Lung (tissue), 16 donors: ENCODE data around the gene ANAPC5. TPM values are rescaled to one million over a fixed set of nuclear protein-coding genes. Genes with fewer than 3 reads are reported as not detected.
A peak's percentile ranks its signal among the peaks of the same experiment; 100 is the strongest.

Experiments
- ATAC-seq: fragments of 200-7000 bp; cut with Tn5 transposase; one replicate; pipeline ENCODE4 v1.9.1; 2020; ENCODE audit warnings: moderate number of reproducible peaks; ENCODE audit not compliant: insufficient read depth, low FRiP score
- DNase-seq, 3 donors: peaks; one replicate each; pipeline ENCODE4 v3.0.0-alpha.2; 2013 to 2017
- H3K27ac ChIP-seq, 2 donors: one replicate each; pipeline ENCODE4 v1.5.1; 2013; ENCODE audit warnings: mild to moderate bottlenecking in 2 of 2, moderate library complexity in 2 of 2, control low read depth in 1 of 2, inconsistent platforms in 1 of 2, low read depth in 1 of 2, low read length in 1 of 2
- H3K27me3 ChIP-seq, 3 donors: one replicate each; pipeline ENCODE4 v1.5.1; 2013; ENCODE audit warnings: low read length in 2 of 3; ENCODE audit not compliant: control insufficient read depth in 3 of 3, insufficient read depth in 3 of 3
- H3K36me3 ChIP-seq, 4 donors: one replicate each; pipeline ENCODE4 v1.5.1; 2013; ENCODE audit warnings: low read length in 4 of 4, mild to moderate bottlenecking in 1 of 4, moderate library complexity in 1 of 4; ENCODE audit not compliant: control insufficient read depth in 4 of 4, insufficient read depth in 4 of 4
- H3K4me1 ChIP-seq, 5 donors: one replicate each; pipeline ENCODE4 v1.5.1; 2013; ENCODE audit warnings: low read length in 5 of 5, mild to moderate bottlenecking in 2 of 5, moderate library complexity in 1 of 5; ENCODE audit not compliant: control insufficient read depth in 5 of 5, insufficient read depth in 5 of 5
- H3K4me3 ChIP-seq: one replicate; pipeline ENCODE4 v1.5.1; 2013; ENCODE audit warnings: mild to moderate bottlenecking, control low read depth, moderate library complexity
- H3K9ac ChIP-seq, 2 donors: one replicate each; pipeline ENCODE4 v1.5.1; 2013; ENCODE audit warnings: low read length in 2 of 2, control low read depth in 1 of 2; ENCODE audit not compliant: insufficient read depth in 1 of 2
- H3K9me3 ChIP-seq, 4 donors: one replicate each; pipeline ENCODE4 v1.5.1; 2013; ENCODE audit warnings: low read length in 3 of 4, mild to moderate bottlenecking in 1 of 4, moderate library complexity in 1 of 4; ENCODE audit not compliant: control insufficient read depth in 4 of 4, insufficient read depth in 3 of 4
- CTCF ChIP-seq: IDR thresholded peaks from 2 replicates; pipeline ENCODE4 v1.5.1; 2012; ENCODE audit warnings: mild to moderate bottlenecking; ENCODE audit errors: control extremely low read depth, extremely low read depth
- WGBS, 2 donors: extraction: QIAGEN DNeasy Blood & Tissue Kit; methylation state at CpG; one replicate each; pipeline ENCODE4 v1.1.7; 2013; 5-methylcytosine and 5-hydroxymethylcytosine counted together
- long read RNA-seq, 5 donors: transcript quantifications; one replicate each; lab custom pipeline, GENCODE V29; 2026
- polyA plus RNA-seq, 2 donors: library from polyadenylated mRNA; stranded (reverse); fragments of 200-250 nt; gene quantifications; one replicate each; pipeline ENCODE4 v1.2.1, GENCODE V29; 2013
- total RNA-seq, 2 donors: library from RNA; depleted of rRNA in 1 of 2; stranded (reverse); fragments of >200 nt in 1 of 2; gene quantifications; one replicate each; pipeline ENCODE4 v1.2.1, GENCODE V29; 2014 to 2021
- donor health status: control.
- donor health status: control.
- donor health status: Bipolar disorder and iron deficiency.
- donor health status: healthy.
- donor health status: DM: yes; HTN: yes; CAD: no.

The ANAPC5 gene
- total RNA-seq (100 to 1,000 TPM in 1 of 2 donors, 10 to 100 TPM in 1; 95.5 to 164 TPM), polyA plus RNA-seq (10 to 100 TPM; 80.9 to 83.1 TPM)
- long read RNA-seq, donor 1, transcript ANAPC5-218 (17 exons, 2,400 nt) = minor isoform, 8 of 39 reads
- long read RNA-seq, donor 1, transcript ANAPC5-201 (17 exons, 2,513 nt) = major isoform, 10 of 39 reads
- long read RNA-seq, donor 1, partial matches to known transcripts = 16 of 39 reads
- long read RNA-seq, donor 1, other reads (novel, unspliced or antisense) = 0 of 39 reads
- long read RNA-seq, donor 2, partial matches to known transcripts = 29 of 33 reads
- long read RNA-seq, donor 2, other reads (novel, unspliced or antisense) = 0 of 33 reads
- long read RNA-seq, donor 3, partial matches to known transcripts = 6 of 16 reads
- long read RNA-seq, donor 3, other reads (novel, unspliced or antisense) = 0 of 16 reads
- long read RNA-seq, donor 4, transcript ANAPC5-203 (2 exons, 1,141 nt) = major isoform, 6 of 26 reads
- long read RNA-seq, donor 4, partial matches to known transcripts = 17 of 26 reads
- long read RNA-seq, donor 4, other reads (novel, unspliced or antisense) = 0 of 26 reads
- long read RNA-seq, donor 5, transcript ANAPC5-203 (2 exons, 1,141 nt) = major isoform, 9 of 92 reads
- long read RNA-seq, donor 5, transcript ANAPC5-201 (17 exons, 2,513 nt) = minor isoform, 7 of 92 reads
- long read RNA-seq, donor 5, transcript ANAPC5-218 (17 exons, 2,400 nt) = minor isoform, 6 of 92 reads
- long read RNA-seq, donor 5, partial matches to known transcripts = 66 of 92 reads
- long read RNA-seq, donor 5, other reads (novel, unspliced or antisense) = 0 of 92 reads

- Histone ChIP-seq H3K27me3 (no peaks in the 10 kb centered on the region), H3K4me3 (peak within 1 kb of the TSS; percentile 74), H3K9me3 (no peaks in the 10 kb centered on the region), H3K4me1 (peaks cover 0 to 5% (median 4%) of the 10 kb centered on the region in 5 donors), H3K36me3 (no peaks in the 10 kb centered on the region), H3K9ac (peak within 1 kb of the TSS; percentile 79 to 90), H3K27ac (peak within 1 kb of the TSS; percentile 78 to 95)
- 0% methylated on average over 48 to 49 of the region's 49 CpGs for WGBS, 2 donors
- TF ChIP-seq CTCF = no peak
- DNase-seq (peak; percentile 97 to 99 (median 99)), ATAC-seq (peak; percentile 98)
Measured at GRCh38 chr12:121351820-121352681, at the start of gene ANAPC5. ANAPC5 (minus strand) TSS chr12:121352411; CDS start chr12:121352340, 71 bp downstream.

GRCh38 chr12:121400332-121401139 is 48.3 kb upstream of the ANAPC5 start:
- Histone ChIP-seq H3K4me1 (peaks cover 0 to 23% (median 6%) of the 10 kb centered on the region in 5 donors), H3K4me3 (peak overlapping the region; percentile 63), H3K9ac (peak overlapping the region; percentile 79 to 87), H3K27ac (peak overlapping the region; percentile 92 to 98), H3K27me3 (no peaks in the 10 kb centered on the region), H3K36me3 (peaks cover 3 to 5% (median 5%) of the 10 kb centered on the region in 4 donors), H3K9me3 (no peaks in the 10 kb centered on the region)
- TF ChIP-seq CTCF = no peak
- ATAC-seq (peak; percentile 31), DNase-seq (peak in 2 of 3 donors; percentile 47 to 62)
- 2 to 3% methylated on average over 30 to 48 of the region's 48 CpGs for WGBS, 2 donors
